Dendritic cell treated with granulocyte-macrophage colony-stimulating factor and Interleukin-4, amounts not matched to agents 40 ng/mL and 50 ng/mL, for 4 days (primary cell): ENCODE results near the gene AGPAT4.

Experiments used
- H3K27ac Mint-ChIP-seq: one replicate; pipeline ENCODE4 v1.8.0; 2022; ENCODE audit warnings: mild to moderate bottlenecking, mixed read lengths
- H3K27me3 Mint-ChIP-seq: one replicate; pipeline ENCODE4 v1.8.0; 2022; ENCODE audit warnings: mild to moderate bottlenecking, mixed read lengths
- H3K36me3 Mint-ChIP-seq: one replicate; pipeline ENCODE4 v1.8.0; 2022; ENCODE audit warnings: low read depth, mixed read lengths
- H3K4me1 Mint-ChIP-seq: one replicate; pipeline ENCODE4 v1.8.0; 2022; ENCODE audit warnings: low read depth, mixed read lengths
- H3K4me3 Mint-ChIP-seq: one replicate; pipeline ENCODE4 v1.8.0; 2022; ENCODE audit warnings: mild to moderate bottlenecking, moderate library complexity, mixed read lengths
- H3K9me3 Mint-ChIP-seq: one replicate; pipeline ENCODE4 v1.8.0; 2022; ENCODE audit warnings: mixed read lengths
- intact Hi-C: fragments of 100-400 bp; cut with micrococcal nuclease; formaldehyde crosslinking; loops from one replicate; pipeline ENCODE4 v1.15.0; 2022

AGPAT4 gene

DNA sequence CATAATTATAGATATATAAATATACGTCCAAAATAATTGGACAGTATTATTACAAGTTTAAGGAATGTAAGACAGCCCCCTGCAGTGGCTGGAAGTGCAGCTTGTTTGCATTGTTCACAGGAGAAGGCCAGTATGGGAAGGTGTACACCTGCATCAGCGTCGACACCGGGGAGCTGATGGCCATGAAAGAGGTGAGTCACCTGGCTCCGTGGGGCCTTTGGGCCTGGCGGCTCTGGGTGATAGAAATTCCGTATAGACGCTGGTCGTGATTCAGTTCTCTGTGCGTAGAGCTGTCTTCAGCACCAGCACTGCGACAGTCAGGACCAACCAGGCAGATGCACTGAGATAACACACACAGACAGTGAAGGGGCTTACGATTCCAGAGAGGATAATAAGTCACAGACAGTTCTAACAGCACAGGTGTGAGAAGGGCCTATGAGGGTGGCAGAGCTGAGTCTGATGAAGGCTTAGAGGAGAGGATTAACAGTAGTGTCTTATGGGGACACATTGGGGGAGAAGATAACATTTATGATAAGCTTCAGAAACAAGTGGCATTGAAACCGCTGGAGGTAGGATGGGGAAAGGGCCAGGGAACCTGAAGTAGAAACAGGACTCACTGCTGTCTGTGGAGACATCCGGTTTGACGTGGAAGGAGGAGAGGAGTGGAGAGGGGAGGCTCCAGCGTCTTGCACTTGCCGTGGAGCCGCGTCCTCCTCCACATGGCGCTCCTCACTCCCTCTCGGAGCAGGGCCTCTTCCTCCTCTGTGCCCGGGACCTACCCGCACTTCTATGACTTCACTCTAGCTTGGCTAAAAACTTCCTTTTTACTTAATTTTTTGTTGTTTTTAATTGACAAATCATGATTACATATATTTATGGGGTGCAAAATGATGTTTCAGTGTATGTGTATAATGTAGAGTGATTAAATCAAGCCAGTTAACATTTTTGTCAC lies 165.8 kb downstream of the AGPAT4 start:
- Mint-ChIP-seq H3K27ac (peak overlapping the region; percentile 90), H3K4me3 (no peak overlapping the region), H3K9me3 (no peaks in the 10 kb centered on the region), H3K4me1 (peaks cover 79% of the 10 kb centered on the region), H3K27me3 (no peaks in the 10 kb centered on the region), H3K36me3 (peaks cover 83% of the 10 kb centered on the region)
- intact Hi-C loops = loop anchor here (5.0 kb wide), 1 partner anchor 119 kb away; no protein-coding TSS in a partner anchor

DNA sequence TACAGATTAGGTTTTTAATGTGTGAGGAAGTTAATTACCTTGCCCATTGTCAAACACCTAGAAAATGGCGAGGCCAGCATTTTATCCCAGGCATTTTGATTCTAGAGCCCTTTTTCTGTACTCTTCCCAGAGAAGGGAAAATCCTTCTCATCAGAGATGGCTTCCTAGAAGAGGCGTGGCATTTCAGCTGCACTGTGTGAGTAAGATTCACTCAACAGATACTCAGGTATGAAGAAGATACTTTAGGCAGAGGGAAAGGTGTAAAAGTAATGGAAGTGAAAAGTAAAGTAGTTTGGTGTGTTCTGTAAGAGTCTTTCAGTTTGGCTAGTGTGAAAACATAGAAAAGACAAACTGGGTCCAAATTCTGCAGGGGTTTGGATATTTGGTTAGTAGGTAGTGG lies 168.5 kb downstream of the AGPAT4 start:
- intact Hi-C loops = loop anchor here (5.0 kb wide), 1 partner anchor 122 kb away; no protein-coding TSS in a partner anchor

DNA sequence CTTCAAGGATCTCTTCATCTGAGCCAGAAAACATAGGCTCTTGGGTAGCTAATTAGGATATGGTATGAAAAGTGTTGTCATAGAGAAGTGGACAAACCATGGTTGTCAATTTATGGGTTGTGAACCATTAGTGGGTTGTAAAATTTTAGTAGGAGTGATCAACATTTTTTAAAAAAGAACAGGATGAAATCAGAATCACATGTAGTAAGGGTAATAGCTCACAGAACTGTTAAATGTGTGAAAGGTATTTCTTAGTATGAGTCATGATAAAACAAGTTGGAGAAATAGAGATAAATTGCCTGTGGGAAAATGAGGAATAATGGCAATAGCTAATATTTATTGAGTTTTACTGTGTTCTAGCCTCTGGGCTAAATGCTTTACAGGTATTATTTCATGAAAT lies 168.9 kb downstream of the AGPAT4 start:
- H3K27me3 Mint-ChIP-seq = no peaks in the 10 kb centered on the region
- H3K36me3 Mint-ChIP-seq = peaks cover 69% of the 10 kb centered on the region
- H3K27ac Mint-ChIP-seq = peak overlapping the region; percentile 59
- H3K4me1 Mint-ChIP-seq = peaks cover 51% of the 10 kb centered on the region
- no peaks in the 10 kb centered on the region for H3K9me3 Mint-ChIP-seq
- intact Hi-C loops = loop anchor here (5.0 kb wide), 1 partner anchor 122 kb away; no protein-coding TSS in a partner anchor
- no peak overlapping the region for H3K4me3 Mint-ChIP-seq

More for the DNA sequence above, 168.5 kb downstream of the AGPAT4 start:
- Mint-ChIP-seq H3K4me1 (peaks cover 55% of the 10 kb centered on the region), H3K27ac (peak overlapping the region; percentile 59), H3K9me3 (no peaks in the 10 kb centered on the region), H3K27me3 (no peaks in the 10 kb centered on the region), H3K4me3 (no peak overlapping the region), H3K36me3 (peaks cover 71% of the 10 kb centered on the region)

DNA sequence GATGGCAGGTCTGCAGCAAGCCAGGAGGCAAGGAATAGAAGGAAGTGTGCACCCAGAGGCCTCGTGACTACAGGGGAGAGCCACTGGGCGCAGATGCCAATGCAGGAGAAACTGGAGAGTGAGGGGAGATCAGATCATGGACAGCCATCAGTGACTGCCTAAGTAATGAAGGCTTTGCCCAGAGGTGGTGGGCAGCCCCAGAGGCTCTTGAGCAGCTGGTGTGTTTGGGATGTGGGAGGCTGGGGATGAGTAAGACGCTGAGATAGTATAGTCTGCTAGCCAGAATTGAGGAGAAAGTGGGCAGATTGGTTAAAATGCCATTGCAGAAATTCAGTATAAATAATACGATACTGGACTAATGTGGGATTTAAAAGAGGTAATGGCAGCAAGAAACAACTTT lies 170.4 kb downstream of the AGPAT4 start:
- H3K4me3 Mint-ChIP-seq = no peak overlapping the region
- intact Hi-C loops = no loop called here
- no peaks in the 10 kb centered on the region for H3K9me3 Mint-ChIP-seq
- H3K4me1 Mint-ChIP-seq = peaks cover 36% of the 10 kb centered on the region
- peak overlapping the region; percentile 4 for H3K27ac Mint-ChIP-seq
- peaks cover 70% of the 10 kb centered on the region for H3K36me3 Mint-ChIP-seq
- H3K27me3 Mint-ChIP-seq = no peaks in the 10 kb centered on the region

DNA sequence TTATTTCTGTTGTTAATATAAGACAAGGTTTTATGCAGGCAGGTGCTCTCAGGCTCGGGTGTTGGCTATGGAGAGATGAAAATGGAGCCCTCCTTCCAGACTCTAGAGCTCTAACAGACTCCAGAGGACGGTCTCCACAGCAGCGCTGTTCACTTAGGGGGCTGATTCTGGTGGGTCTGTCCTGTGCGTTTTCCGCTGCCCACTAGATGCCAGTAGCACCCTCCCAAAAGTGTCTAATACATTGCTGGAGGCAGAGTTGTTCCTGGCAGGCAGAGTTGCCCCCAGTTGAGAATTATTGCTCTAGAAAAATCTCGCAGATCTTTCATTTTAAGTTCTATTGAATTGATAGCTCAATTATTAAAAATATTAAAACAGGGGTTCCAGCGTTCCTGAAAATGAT lies 172.3 kb downstream of the AGPAT4 start:
- no peak overlapping the region for H3K27ac Mint-ChIP-seq
- no peaks in the 10 kb centered on the region for H3K27me3 Mint-ChIP-seq
- H3K36me3 Mint-ChIP-seq = peaks cover 69% of the 10 kb centered on the region
- H3K4me3 Mint-ChIP-seq = no peak overlapping the region
- no peaks in the 10 kb centered on the region for H3K9me3 Mint-ChIP-seq
- peaks cover 21% of the 10 kb centered on the region for H3K4me1 Mint-ChIP-seq
- intact Hi-C loops = loop anchor here (1.0 kb wide), 1 partner anchor 272 kb away; no protein-coding TSS in a partner anchor

DNA sequence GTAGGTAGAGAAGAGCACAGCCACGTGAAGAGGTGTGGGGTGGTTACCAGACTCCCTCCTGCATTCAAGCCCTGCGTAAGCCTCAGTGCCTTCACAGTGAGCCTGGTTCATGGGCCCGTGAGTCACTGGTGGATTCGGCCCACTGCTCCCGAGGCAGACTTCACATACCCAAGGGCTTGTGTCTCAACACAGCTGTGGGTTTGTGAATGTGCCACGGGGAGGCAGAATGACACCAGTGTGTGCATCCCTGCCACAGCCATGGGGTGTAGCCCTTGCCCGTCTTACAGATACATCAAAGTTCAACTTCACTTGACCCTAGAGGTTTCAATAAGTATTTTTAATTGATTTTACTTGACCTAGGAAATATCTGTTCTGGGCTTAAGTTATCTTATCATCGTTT lies 173.8 kb downstream of the AGPAT4 start:
- intact Hi-C loops = no loop called here
- H3K27ac Mint-ChIP-seq = no peak overlapping the region
- no peaks in the 10 kb centered on the region for H3K9me3 Mint-ChIP-seq
- H3K27me3 Mint-ChIP-seq = no peaks in the 10 kb centered on the region
- no peak overlapping the region for H3K4me3 Mint-ChIP-seq
- H3K4me1 Mint-ChIP-seq = peaks cover 11% of the 10 kb centered on the region
- H3K36me3 Mint-ChIP-seq = peaks cover 69% of the 10 kb centered on the region

DNA sequence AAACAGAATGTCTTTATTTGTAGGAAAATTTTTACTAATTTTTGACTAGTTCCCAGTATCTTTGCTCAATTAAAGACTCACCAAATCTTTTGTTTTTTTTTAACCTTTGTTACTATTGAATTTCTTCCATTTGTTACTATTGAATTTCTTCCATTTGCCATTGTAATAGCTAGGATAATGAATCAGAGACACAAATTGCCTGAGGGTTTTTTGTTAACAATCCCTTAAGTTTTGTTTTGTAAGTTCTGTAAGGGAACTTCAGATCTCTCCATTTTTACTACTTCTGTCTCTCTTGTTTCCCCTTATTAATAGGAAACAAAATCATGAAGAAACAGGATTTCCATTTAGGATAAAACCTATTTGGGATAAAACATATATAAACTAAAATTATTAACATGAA lies 177.9 kb downstream of the AGPAT4 start:
- Mint-ChIP-seq H3K27ac (no peak overlapping the region), H3K4me1 (no peaks in the 10 kb centered on the region), H3K36me3 (peaks cover 84% of the 10 kb centered on the region), H3K9me3 (no peaks in the 10 kb centered on the region), H3K4me3 (no peak overlapping the region), H3K27me3 (no peaks in the 10 kb centered on the region)
- intact Hi-C loops = no loop called here

DNA sequence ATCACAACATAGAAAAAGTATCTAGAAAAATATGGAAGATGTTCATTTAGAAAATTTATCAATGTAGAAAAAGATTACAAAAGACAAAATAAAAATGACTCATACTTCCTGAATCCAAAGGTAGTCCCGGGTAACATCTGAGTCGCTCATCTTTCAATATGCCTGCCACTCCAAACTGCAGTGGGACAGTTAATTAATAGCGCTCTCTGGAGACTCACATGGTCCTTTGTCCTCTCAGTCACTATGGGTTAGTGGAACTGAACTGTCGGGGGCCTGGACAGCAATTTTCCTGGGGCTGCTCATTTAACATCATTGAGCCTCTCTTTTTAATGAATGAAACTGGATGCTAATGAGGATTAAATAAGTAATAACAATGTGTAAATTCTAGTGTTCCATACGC lies 178.9 kb downstream of the AGPAT4 start:
- no peak overlapping the region for H3K27ac Mint-ChIP-seq
- H3K4me1 Mint-ChIP-seq = no peaks in the 10 kb centered on the region
- intact Hi-C loops = no loop called here
- H3K4me3 Mint-ChIP-seq = no peak overlapping the region
- no peaks in the 10 kb centered on the region for H3K27me3 Mint-ChIP-seq
- peaks cover 91% of the 10 kb centered on the region for H3K36me3 Mint-ChIP-seq
- no peaks in the 10 kb centered on the region for H3K9me3 Mint-ChIP-seq

DNA sequence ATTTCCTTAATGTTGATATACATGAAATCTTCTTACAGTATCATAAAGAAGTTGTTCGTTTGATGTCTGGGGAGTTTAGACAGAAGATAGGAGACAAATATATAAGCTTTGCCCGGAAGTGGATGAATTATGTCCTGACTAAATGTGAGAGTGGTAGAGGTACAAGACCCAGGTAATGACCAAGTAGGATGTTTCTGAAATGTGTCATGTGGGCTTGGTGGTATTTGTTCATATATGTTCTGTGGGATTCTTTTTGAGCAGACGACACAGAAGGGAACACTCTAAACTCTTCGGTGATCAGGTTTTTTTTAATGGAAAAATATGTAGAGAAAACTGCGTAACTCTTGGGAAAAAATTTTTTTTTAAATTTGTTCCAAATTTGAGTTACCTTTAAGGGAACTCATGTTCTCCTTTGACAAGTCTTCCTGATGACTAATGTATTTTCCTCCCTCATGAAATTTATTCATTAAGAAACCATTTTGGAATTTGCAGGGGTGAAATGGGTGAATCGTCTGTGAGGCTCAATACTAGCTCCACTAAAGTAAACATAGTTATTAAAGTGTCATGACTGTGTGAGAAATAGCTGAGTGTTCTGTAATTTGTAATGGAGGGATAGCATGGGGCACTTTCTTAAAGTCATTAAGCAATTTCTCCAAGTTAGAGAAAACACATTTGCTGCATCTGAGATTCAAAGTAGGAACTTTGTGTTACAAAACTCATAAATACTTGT lies 181.7 kb downstream of the AGPAT4 start:
- intact Hi-C loops = no loop called here
- Mint-ChIP-seq H3K9me3 (no peaks in the 10 kb centered on the region), H3K4me3 (no peak overlapping the region), H3K27me3 (no peaks in the 10 kb centered on the region), H3K4me1 (no peaks in the 10 kb centered on the region), H3K36me3 (peaks cover 91% of the 10 kb centered on the region), H3K27ac (no peak overlapping the region)

DNA sequence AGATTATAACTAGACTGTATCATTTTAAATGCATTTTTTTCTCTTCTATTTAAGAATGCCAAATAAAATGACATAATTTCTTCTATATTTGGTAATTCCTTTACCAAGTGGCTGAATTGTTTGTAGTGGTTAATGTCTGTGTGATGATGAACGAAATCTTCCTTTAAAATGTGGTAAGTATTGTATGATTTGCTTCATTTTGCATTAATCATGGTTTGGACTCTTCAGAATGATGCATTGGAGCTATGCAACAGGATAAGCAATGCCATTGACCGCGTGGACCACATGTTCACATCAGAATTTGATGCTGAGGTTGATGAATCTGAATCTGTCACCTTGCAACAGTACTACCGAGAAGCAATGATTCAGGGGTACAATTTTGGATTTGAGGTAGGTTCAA lies 182.7 kb downstream of the AGPAT4 start:
- H3K36me3 Mint-ChIP-seq = peaks cover 92% of the 10 kb centered on the region
- H3K9me3 Mint-ChIP-seq = no peaks in the 10 kb centered on the region
- H3K4me3 Mint-ChIP-seq = no peak overlapping the region
- intact Hi-C loops = no loop called here
- no peaks in the 10 kb centered on the region for H3K27me3 Mint-ChIP-seq
- H3K4me1 Mint-ChIP-seq = no peaks in the 10 kb centered on the region
- no peak overlapping the region for H3K27ac Mint-ChIP-seq

DNA sequence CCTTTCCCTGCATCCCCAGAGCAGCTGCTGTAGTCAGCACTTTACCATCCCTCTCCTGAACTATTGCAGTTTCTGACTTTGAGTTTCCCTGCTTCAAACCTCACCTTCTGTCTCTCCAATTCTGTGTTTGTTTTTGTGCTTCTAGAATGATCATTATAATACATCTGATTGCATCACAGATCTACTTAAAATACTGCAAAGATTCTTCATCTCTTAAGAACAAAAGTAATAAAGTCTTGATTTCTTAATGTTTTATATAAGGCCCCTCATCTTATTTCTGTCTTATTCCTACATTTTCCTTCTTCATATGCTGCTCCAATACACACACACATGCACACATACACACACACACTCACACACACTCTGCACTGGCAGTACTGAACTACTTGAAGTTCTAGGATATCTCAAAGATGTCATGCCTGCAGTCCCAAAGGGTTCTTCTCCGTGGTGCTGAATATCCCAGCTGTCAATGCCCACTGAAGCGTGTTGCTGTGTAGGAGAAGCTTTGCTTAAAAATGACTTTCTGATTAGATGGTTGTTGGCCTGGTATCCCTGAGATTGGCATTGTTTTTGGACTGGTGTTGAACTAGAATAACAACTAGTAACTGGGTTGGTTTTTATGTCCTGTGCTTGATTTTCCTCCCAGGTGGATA lies 185.1 kb downstream of the AGPAT4 start:
- Mint-ChIP-seq H3K9me3 (no peaks in the 10 kb centered on the region), H3K4me1 (no peaks in the 10 kb centered on the region), H3K27me3 (no peaks in the 10 kb centered on the region), H3K36me3 (peaks cover 86% of the 10 kb centered on the region), H3K4me3 (no peak overlapping the region), H3K27ac (no peak overlapping the region)
- intact Hi-C loops = no loop called here

DNA sequence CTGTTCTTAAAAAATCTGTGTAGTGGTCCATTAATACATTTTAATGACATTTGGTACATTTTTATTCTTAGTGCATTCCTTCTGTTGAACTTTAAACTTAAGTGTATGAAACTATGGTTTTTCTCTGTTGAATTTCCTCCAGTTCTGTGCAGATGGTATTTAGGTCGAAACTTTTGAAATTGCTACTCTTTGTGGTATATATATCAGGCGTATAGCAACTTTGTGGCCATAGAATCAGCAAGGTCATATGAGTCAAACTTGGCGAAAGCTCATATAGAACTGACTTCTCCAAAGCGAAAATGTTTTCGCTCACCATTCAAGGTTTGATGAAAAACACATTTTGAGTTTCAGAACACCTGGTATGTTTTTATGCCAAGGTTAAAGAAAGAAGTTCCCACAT lies 188.6 kb downstream of the AGPAT4 start:
- H3K27me3 Mint-ChIP-seq = no peaks in the 10 kb centered on the region
- H3K4me3 Mint-ChIP-seq = no peak overlapping the region
- no peak overlapping the region for H3K27ac Mint-ChIP-seq
- H3K4me1 Mint-ChIP-seq = no peaks in the 10 kb centered on the region
- intact Hi-C loops = no loop called here
- peaks cover 56% of the 10 kb centered on the region for H3K36me3 Mint-ChIP-seq
- no peaks in the 10 kb centered on the region for H3K9me3 Mint-ChIP-seq

DNA sequence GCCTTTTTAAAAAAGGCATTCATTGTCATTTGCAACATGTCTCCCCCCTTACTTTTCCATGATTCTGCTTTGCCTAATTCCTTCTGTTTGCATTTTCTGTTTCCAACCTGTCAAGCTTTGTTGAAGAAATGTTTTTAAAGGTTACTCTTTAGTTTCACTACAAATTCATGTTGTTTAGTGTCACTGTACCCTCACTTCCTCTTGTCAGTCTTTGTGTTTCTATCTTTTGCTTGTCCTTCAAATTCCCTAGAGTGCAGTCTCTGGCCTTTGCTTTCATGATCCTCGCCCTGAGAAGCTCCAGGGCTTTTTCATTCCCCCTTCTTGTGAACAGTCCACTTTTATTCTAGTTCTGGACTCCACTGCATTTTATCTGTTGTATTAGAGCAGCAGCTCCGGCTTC lies 191.6 kb downstream of the AGPAT4 start:
- no peaks in the 10 kb centered on the region for H3K27me3 Mint-ChIP-seq
- H3K4me3 Mint-ChIP-seq = no peak overlapping the region
- H3K9me3 Mint-ChIP-seq = no peaks in the 10 kb centered on the region
- no peaks in the 10 kb centered on the region for H3K4me1 Mint-ChIP-seq
- intact Hi-C loops = no loop called here
- H3K27ac Mint-ChIP-seq = no peak overlapping the region
- H3K36me3 Mint-ChIP-seq = peaks cover 28% of the 10 kb centered on the region
